NCI-H2227 (cell line): ENCODE results near the gene SNF8.

Experiments
- DNase-seq: peaks from one replicate; lab custom pipeline; 2025; ENCODE audit not compliant: unreplicated experiment; lab: John Stamatoyannopoulos, UW

The SNF8 gene

DNA sequence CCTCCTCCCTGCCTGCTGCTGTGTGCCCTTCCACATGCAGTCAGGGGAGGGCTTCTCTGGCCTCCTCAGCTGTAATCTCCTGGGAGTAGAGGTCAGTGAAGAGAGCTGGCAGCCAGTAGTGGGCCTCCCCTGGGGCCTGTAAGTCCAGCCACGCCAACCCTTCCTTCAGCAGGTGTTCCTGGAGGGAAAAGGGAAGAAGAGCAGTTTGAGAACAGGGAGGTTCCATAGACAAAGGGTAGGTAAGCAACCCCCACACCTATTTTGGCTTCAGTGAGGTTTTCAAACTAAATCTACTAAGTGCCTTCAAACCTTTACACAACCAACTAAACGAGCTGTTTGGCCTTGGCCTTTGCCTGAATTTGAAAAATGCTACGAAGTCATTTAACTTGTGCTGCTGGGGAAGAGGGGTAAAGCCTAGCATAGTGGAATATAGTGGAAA, 14.2 kb downstream of the SNF8 start:
- no peak for DNase-seq

DNA sequence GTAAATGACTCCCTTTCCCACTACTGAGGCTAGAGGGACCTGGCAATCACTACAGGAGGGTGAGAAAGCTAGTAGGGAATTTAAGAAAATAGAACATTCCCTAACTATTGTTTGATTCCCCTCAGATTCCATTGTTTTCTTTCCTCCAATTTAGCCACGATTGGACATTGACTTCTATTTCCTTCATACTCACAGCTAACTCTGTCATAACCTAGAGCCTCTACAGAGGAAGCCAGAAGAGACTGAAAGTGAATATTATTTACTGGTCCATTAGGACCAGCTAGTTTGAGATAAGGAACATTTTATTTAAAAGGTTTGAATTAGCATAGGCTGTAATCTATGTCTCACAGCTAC, 14.9 kb downstream of the SNF8 start:
- no peak for DNase-seq

DNA sequence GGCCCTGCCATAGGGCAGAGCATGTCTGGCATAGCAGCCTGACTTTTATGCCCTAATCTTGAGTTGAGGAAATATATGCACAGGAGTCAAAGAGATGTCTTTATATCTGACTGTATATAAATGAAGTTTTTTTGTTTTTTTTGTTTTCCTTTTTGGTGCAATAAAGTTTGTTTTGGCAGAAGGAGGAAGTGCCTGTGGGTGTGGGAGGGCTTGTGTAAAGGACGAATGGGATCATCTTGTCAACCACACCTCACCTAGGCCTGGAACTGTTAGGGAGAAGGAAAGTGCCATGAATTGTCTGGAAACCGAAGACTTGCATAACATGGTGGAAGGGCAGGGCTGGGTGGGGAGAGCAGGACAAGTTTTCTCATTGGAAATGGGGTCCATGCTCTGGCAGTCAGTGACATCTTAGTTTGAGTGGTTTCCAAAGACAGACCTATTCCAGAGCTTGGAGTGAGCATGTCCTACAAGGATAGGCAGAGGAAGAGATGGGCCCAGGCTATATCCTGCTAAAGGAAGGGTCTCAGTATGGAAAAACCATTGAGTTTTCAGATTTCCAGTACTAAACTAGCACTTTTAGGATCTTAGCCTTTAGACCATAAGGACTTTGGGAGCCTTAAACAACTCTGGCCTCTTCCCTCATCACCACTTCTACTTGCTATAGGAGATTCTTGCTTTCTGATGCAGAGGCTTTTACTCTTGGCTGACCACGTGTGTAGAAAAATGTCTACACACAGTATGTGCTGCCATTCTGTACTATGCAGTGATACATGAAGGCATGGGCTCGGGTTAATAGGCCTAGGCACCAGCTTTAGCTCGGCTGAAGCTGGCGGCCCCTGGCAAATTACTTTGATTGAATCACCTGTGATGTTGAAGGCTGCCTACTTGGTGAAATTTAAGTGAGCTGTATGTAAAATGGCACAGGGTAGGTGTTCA, 15.5 kb downstream of the SNF8 start:
- DNase-seq, result no peak

GRCh38 chr17:48927978-48928745, 16.5 kb downstream of the SNF8 start:
- DNase-seq, result no peak

- no peak for DNase-seq
Measured at GRCh38 chr17:48925991-48926342, 18.7 kb downstream of the SNF8 start.

- no peak for DNase-seq
Measured at GRCh38 chr17:48925251-48925990, 19.2 kb downstream of the SNF8 start.

DNA sequence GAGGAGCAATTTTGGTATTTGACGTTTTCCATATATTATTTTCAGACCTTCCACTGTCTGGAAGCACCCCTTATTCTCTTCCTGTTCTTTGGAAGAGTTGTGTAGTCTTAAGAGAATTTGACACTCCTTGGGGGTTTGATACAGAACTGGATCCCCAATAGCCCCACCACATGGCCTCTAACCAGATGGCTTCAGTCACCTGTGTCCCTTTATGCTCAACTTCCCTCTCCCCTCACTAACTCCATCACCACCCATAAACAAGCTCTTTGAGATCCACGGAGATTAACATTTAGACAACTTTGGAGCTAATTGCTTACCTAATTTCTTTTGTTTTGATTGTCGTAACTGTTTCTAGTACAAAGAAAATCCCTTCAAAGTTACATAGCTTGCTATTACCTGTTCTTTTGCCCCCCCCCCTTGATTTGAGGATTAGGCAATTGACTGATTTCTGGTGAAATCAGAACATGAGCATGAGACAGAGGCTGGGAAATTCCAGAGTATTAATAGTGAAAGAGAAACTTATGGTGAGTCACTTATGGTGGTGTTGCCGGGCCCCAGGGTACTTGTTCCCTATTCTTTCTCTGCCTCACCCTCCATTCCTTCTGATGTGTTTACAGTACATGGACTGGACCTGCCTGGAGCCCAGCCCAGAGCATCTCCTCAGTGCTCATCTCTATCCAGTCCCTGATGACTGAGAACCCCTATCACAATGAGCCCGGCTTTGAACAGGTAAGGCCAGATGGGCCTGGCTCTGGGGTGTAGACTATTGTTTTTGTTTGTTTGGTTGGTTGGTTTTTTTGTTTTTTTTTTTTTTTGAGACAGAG, 29.0 kb downstream of the SNF8 start:
- no peak for DNase-seq

- no peak for DNase-seq
Measured at GRCh38 chr17:48912476-48912875, 32.2 kb downstream of the SNF8 start.

- no peak for DNase-seq
Measured at GRCh38 chr17:48910370-48910769, 34.3 kb downstream of the SNF8 start.

GRCh38 chr17:48909783-48910182, 34.9 kb downstream of the SNF8 start:
- DNase-seq, result no peak

GRCh38 chr17:48908853-48909394, 35.7 kb downstream of the SNF8 start:
- DNase-seq, result peak; percentile 88

DNA sequence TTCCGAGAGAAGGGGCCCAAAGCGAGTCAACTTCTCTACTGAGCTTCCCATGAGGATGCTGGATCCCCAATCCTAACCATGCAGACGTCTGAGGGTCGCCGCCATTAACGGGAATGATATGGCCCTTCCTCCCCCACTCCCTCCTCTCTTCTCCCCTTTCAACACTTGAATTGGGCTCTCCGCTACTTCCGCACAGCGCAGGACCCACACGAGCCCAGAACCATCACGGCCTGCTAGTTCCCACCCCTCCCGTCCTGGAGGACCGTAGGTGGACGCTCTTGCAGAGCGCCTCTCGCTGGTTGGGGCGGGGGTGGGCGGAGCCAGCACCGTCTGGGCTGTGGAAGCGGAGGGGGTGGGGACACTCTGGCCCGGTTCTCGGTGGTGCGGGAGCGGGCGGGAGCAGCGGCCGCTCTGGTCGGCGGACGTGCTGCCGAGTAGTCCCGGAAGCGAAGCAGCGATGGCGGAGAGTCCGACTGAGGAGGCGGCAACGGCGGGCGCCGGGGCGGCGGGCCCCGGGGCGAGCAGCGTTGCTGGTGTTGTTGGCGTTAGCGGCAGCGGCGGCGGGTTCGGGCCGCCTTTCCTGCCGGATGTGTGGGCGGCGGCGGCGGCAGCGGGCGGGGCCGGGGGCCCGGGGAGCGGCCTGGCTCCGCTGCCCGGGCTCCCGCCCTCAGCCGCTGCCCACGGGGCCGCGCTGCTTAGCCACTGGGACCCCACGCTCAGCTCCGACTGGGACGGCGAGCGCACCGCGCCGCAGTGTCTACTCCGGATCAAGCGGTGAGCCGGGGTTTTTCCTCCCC, 36.4 kb downstream of the SNF8 start, which contains the start of gene UBE2Z:
UBE2Z (plus strand) TSS at position 361 of the 797 bp plus-strand sequence; CDS start at position 458, 97 bp downstream.
- DNase-seq, result peak; percentile 97

DNA sequence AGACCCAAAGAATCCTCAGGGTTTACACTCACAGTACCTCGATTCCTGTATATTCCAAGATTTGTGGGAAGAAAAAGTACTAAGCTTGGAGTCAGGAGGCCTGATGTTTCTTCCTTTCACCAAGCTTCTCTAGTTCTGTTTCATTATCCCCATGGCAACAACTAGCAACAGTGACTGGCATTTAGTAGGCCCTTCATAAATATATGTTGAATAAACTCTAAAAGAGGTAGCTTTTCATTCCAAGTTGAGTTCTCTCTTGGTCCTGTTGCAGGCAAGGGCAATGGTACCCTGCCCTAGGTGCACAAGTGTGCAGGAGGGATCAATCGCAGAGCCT, 37.0 kb downstream of the SNF8 start:
- peak; percentile 62 for DNase-seq

GRCh38 chr17:48905987-48906515, 38.6 kb downstream of the SNF8 start:
- DNase-seq, result no peak

- DNase-seq, result no peak
Measured at GRCh38 chr17:48904428-48904827, 40.2 kb downstream of the SNF8 start.

GRCh38 chr17:48903401-48903800, 41.2 kb downstream of the SNF8 start:
- DNase-seq, result no peak

GRCh38 chr17:48901241-48901640, 43.4 kb downstream of the SNF8 start:
- no peak for DNase-seq

- no peak for DNase-seq
Measured at GRCh38 chr17:48894886-48895285, 49.8 kb downstream of the SNF8 start.
